GM10248 (cell line): ENCODE data around the gene DCANP1.

Source experiments
- CTCF ChIA-PET: fragments of 300-600 bp; sonication (Branson Sonifier 250); formaldehyde crosslinking; extraction: SDS; loops from one replicate; lab custom pipeline; 2021; ENCODE audit warnings: antibody characterized with exemption; lab: Yijun Ruan, JAX
- POLR2A ChIA-PET: fragments of 350-650 bp; sonication (Branson Sonifier 250); formaldehyde crosslinking; extraction: SDS; loops from one replicate; lab custom pipeline; 2020; ENCODE audit warnings: antibody characterized with exemption; lab: Yijun Ruan, JAX
- DNase-seq: peaks from one replicate; pipeline ENCODE4 v3.0.0; 2012; ENCODE audit errors: extremely low spot score
- CTCF ChIP-seq: IDR thresholded peaks from 2 replicates; pipeline ENCODE4 v1.5.1; 2012; ENCODE audit warnings: mild to moderate bottlenecking, low read depth; ENCODE audit errors: extremely low read depth, missing control alignments, control extremely low read depth

Gene DCANP1

DNA sequence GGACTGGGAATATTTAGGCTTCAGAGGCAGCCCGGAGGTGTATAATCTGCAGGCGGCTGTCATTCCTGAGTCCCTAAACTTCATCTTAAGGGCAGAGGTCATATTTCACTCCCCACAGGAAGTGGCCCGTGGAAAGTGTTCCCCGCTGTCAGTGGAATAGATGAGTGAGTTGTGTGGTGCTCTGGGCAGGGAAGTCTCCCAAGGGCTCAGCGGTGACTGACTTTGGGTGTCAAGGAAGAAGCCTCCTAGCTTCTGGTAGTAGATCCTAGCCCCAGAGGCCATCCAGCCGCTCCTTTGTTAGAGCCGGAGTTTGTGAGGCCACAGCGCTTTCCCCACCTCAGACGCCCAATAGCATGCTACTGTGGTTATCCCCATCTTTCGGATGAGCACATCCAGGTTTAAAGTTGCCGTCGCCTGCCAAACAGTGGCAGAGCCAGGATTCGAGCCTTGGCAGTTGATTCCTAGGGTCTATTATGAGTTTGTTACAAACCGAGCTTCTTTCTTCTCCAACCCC, 43.9 kb upstream of the DCANP1 start:
- DNase-seq: no peak
- CTCF ChIA-PET: interaction anchor here (1.7 kb wide), 1 partner anchor 33 kb away, joined by 5 read pairs; no protein-coding TSS in a partner anchor
- no peak for TF ChIP-seq CTCF
- POLR2A ChIA-PET: no interaction called here

GRCh38 chr5:135490245-135491037, 43.3 kb upstream of the DCANP1 start:
- POLR2A ChIA-PET: no interaction called here
- CTCF ChIA-PET: no interaction called here
- TF ChIP-seq CTCF: no peak
- no peak for DNase-seq

DNA sequence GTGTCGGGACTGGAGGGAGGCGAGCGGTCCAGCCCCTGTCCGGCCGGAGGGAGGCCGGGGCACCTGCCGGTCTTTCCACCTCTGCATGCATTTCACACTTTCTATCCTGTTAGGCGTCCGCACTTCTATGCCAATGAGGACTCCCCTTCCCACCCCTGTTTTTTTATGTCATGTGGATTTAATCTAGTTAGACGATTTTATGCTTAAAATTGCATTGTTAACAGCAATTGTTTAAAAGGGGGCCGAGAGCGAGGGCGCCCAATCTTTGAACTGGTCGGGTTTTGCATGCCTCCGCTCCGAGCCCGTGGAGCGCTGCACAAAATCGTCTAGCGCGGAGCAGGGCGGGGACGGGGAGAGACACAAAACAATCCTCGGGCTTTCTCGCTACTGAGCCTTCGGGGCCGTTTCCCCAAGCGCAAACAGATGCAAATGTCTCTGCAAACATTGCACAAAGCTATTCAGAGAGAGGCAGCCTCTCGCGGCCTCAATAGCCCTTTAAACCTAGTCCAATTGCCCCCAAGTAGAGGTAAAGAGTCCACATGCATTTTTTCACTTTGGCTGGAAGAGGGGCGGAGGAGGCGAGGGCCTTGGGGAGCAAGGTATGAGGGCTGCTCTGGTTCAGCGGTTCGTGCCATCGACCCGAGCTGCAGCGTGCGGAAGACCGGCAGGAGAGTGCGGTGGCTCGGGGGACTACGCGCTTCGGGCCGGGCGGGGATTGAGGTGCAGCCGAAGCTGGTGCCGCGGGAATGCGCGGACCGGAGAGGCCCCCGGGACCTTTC, 42.5 kb upstream of the DCANP1 start:
- ChIA-PET POLR2A (no interaction called here), CTCF (no interaction called here)
- DNase-seq: no peak
- no peak for TF ChIP-seq CTCF

- ChIA-PET POLR2A (no interaction called here), CTCF (interaction anchor here (1.7 kb wide), 1 partner anchor 77 kb away, joined by 3 read pairs; no protein-coding TSS in a partner anchor)
- no peak for TF ChIP-seq CTCF
- no peak for DNase-seq
Observed at GRCh38 chr5:135488727-135489465, 41.7 kb upstream of the DCANP1 start.

GRCh38 chr5:135487839-135488514, 40.8 kb upstream of the DCANP1 start:
- ChIA-PET POLR2A (no interaction called here), CTCF (interaction anchor here (0.7 to 1.7 kb wide), 5 partner anchors 10 to 78 kb away, joined by 3 to 5 read pairs (median 3); no protein-coding TSS in a partner anchor)
- DNase-seq: no peak

More at GRCh38 chr5:135487839-135488514, 40.8 kb upstream of the DCANP1 start:
- TF ChIP-seq CTCF: no peak
